RCC 7860 (cell line): ENCODE measurements around the gene KRTAP12-1.

Experiments
- DNase-seq: peaks from one replicate; pipeline ENCODE4 v3.0.0-alpha.2; 2015; ENCODE audit warnings: low spot score
- FAIRE-seq: peaks from 2 replicates; lab custom pipeline; 2012; peaks lifted over from hg19 to GRCh38; lab: Jason Lieb, UNC

KRTAP12-1 gene

DNA sequence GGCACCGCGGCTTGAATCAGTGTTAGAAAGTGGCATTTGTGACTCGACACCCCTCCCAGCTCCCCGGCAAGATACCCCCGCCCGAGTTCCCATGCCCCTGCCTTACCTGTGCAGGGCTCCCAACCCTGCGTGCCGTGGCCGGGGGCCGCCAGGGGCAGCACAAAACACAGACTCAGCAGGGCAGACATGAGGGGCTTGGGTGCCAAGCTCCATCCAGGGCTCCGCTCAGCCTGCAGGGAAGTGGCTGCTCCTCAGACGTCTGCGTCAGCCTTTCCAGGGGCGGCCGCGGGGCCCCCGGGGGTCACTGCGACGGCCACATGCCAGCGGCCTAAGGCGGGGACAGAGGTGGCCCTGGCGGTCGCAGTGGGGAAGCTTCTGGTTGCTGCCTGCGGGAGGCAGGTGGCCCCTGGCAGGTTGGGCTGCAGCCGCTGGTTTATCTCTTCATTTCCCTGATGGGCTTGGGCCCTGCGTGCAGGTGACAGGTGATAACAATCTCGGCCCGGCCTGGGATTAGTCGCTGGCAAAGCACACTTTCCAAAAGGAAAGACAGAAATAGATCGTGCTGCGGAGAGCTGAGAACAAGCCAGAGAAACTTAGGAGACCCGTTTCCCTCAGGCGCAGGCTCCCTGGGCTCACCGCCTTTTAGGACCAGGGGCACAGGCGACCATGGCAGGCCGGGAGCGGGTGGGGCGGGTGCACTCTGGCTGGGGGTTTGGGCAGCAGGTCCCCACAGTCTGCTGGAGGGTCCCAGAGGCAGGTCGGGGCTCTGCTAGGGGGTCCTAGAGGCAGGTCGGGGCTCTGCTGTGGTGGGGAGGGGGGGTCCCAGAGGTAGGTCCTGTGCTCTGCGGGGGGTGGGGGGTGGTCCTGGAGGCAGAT lies 29.6 kb upstream of the KRTAP12-1 start, which contains the start of gene TSPEAR:
Gene TSPEAR (minus strand): TSS at position 246 of the 876 bp plus-strand sequence. CDS start 58 bp downstream, at position 188.
- DNase-seq = no peak

DNA sequence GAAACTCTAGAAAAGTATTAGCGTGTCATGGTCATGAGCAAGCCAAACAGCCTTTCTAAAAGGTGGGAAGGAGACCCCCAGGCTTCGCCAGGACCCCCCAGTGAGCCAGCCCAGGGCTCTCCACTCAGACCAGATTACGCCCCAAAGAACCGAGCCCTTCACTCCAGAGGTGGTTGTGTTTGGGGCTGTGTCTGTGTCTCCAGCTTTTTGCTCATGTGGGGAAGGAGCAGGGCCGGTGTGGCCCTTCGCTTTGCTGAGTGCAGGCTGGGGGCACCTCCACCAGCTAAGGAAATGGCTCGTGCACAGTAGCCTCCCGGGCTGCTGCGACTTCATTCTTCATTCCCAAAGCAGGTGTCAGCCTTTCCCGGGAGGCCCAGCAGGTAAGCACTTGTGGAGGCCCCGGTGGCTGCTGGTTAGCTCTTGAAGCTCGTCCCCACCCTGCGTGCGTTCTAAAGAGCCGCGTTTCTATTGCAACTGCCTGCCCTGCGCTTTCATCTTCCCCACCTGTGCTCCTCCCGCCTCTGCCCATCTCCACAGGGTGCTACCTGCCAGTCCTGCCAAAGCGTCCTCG lies 28.9 kb upstream of the KRTAP12-1 start:
- DNase-seq = no peak
- FAIRE-seq = no peak

More for the DNA sequence above, 29.6 kb upstream of the KRTAP12-1 start, which contains the start of gene TSPEAR:
- no peak for FAIRE-seq

DNA sequence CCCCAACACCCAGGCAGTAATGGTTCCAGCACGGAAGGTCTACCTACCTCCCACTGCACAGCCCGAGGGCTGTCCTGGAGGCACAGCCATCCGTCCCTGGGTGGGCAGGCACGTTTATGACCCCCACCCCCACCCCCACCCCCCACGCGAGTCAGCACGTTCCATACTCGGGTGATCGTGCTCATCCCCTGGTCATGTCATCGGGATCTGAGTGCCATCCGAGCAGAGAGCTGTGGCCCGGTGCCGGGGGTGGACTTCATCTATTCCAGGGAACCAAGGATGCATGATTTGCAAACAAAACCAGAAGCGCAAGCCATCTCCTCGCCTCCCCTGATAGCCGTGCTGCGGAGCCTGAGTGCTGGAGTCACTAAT lies 28.3 kb upstream of the KRTAP12-1 start:
- no peak for FAIRE-seq
- no peak for DNase-seq

DNA sequence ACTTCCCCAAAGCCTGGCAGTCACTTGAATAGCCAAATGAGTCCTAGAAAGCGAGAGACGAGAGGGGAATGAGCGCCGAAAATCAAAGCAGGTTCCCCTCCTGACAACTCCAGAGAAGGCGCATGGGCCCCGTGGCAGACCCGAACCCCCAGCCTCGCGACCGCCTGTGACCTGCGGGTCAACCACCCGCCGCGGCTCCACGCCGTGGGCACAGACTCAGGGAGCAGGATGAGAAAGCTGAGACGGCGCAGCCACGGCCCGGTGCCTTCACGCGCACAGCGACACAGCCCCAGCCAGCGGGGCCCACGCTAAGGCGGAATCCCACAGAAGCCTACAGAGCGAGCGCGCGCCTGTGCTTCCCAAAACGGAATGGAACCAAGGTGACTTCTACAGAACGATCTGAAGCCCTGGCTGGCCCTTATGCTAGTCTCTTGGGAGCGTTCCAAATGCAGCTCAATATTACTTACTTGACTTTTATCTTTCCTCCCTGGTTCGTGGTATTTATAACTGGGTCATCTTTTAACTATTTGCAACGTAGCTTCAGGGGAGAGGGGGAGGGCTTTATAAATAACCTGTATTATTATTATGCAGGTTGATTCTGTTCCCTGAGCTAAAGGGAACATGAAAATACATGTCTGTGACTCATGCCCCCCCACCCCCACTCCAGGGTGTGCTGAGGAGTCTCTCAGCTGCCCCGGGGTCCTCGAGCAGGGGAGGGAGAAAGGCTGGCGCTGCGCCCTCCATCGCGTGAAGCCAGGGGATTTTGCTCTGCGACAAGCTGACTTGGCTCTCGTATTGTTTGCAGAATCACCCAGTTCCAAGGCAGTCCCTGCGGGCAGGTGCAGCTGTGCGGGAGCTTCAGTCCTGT lies 27.7 kb upstream of the KRTAP12-1 start:
- no peak for DNase-seq

DNA sequence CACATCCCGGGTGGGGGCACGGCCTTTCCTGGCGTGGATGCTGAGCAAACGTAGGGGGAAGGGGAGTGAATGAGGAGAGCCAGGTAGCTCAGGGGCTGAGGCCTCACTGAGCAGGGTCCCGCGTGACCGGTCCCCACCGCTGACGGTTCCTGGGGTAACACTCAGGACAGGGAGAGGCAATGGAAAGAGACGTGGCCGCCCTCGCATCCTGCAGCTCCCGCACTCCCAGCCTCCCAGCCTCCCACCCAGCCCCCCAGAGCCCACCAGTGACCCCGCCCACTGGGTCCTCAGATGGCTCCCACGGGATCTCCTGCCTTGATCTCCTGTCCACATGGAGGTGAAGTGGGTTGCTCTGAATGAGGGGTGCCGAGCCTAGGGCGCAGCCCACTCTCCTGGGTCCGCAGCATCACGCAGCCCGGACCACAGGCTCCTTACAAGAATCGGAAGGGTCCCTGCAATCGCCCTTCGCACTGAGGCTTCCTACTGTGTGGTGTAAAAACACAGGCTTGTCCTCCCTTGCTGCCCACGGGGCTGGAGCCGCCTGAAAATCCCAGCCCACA lies 27.0 kb upstream of the KRTAP12-1 start:
- DNase-seq = no peak
- FAIRE-seq = no peak

More for the DNA sequence above, 27.7 kb upstream of the KRTAP12-1 start:
- no peak for FAIRE-seq

DNA sequence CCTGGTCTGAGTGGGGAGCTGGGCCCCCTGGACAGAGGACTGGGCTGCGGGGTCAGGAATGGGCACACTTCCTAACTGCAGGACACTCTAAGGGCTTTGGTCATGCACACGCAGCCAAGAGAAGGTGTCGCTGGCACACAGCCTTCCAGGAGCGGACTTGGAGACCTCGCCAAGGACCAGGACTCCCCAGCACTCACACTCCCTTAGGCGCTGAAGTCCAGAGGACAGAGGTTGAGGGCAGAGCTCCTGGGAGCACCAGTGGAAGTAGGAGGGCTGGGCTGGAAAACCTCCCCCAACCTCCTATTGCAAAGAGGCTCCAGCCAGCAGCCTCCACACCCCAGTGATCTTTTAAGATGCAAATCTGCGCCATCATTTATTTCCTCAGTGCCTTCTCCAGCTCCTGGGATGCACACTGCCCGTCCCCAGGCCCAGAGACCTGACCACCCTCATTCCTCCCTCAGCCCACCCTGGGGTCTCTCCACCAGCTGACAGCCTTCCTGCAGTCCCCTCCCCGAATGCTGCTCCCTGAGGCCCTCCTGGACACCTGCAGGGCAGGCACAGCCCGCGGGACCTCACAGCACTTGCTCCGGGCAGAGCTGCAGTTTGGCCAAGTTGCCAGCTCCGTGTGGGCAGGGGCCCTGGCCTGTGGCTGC lies 26.4 kb upstream of the KRTAP12-1 start:
- DNase-seq (no peak), FAIRE-seq (no peak)

DNA sequence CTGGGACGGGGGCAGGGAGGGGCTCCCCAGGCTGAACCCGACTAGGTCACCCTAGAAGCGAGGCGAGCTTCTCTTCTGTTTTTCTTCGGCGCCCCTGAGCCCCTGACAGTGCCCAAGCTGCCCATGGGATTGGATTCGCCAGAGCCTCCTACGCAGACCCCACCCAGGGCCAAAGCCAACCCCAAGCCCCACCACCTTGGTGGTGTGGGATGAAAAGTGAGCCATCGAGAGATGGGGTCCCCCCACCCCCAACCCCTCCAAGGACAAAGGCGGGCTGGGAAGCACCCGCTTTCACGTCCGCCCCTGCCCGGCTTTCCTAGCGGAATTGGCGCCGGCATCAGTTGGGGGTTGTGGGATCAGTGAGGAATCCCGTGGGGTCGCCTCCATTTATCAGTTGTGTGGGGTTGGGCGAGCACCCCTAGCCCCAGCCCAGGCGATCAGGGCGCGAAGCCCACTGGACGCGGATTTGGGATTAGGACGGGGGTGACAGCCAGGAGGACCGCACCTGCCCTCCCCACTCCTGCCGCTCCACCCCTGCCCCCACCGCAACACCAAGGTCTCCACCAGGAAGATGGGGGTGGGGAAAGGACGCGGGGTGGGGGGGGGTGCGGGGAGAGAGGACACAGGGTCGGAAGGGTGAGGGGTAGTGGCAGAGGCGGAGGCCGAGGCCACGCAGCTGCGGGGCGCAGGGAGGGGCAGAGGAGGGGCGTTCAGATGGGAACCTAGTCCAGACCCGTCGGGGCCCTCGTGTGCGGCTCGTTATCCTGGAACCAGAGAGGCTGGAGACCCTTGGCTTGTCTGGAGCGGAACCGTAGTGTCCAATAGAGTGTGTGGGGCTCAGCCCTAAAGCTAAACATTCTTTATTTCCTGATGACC lies 25.0 kb upstream of the KRTAP12-1 start:
- FAIRE-seq = no peak
- DNase-seq = no peak

DNA sequence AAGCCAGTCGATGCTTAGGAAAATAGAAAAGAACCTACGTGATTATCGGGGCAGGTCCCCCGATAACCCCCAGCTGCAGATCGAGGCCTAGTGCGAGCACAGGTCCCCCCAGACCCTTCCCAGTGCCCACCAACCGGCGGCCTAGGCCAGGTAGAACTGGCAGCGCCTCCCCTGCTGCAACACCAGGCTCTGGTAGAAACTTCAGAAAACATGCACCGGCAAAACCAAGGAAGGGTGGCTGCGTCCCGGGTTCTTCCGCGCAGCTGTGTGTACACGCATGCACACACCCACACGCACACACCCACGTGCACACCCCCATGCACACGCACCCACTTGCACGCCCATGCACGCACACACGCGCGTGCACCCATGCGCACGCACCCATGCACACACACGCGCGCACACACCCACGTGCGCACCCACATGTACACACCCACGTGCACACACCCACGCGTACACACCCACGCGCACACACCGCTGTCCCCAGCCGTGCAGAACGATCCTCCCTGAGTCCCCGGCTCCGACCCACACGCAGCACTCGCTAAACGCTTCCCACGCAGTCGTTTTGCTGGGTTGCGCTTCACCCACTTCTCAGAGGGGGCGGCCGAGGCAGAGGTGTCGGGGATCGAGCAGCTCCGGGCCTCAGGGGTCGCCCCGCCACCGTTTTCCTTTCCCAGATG lies 24.2 kb upstream of the KRTAP12-1 start:
- DNase-seq (no peak), FAIRE-seq (no peak)

DNA sequence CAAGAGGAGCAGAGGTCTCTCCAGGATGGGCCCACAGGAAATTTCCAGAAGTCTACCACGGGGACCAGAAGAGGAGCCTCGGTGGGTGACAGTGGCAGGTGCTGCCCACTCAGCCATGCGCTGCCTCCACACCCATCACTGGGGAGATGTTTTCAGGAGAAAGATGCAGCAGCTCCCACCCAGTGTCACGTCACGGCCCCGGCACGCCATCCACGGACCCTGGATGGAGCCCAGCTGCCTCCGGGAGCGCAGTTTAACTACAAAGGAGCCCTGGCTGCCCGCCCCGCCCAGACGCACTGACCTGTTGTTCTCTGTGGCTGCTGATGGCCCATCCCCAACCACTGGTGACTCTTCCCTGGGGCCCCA lies 22.7 kb upstream of the KRTAP12-1 start:
- DNase-seq (no peak), FAIRE-seq (no peak)

DNA sequence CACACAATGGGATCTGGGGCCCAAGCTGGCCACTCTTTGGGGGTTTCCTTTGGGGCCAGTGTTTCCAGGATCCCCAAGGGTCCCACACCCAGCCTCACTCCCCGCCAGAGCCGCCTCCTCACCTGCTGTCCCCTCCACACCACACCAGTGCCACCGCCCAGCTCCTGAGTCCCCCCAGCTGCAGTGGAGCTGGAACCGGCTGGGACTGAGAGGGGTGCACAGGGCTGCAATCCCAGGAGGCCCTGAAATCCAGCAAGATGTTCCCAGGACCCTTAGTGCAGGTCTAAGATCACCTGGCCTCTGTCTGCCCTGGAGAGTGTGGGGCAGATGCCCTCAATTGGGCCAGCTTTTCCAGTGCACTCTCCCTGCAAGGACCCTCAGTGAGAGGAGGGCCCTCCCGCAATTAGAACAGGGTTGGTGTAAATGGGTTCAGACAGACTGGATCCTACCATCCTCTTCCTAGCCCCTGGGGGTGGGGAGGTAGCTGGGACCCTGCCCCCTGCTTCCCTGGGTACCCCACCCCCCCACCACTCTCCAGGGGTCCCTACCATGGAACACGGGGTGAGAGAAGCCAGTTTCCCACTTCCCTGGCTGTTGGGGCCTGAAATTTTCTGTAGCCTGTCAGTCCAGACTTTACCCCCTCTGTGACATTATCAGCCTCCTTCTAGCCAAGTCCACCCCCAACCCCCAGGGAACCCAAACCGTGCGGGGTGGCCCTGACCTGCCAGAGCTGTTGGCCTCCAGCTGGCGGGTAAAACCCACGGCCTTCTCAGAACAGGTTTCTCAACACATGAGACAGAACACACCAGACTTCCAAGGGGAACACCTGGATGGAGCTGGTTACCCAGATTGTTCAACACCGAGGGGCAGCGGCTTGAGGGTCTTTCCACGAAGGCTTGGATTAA lies 22.0 kb upstream of the KRTAP12-1 start:
- DNase-seq = no peak
- no peak for FAIRE-seq

DNA sequence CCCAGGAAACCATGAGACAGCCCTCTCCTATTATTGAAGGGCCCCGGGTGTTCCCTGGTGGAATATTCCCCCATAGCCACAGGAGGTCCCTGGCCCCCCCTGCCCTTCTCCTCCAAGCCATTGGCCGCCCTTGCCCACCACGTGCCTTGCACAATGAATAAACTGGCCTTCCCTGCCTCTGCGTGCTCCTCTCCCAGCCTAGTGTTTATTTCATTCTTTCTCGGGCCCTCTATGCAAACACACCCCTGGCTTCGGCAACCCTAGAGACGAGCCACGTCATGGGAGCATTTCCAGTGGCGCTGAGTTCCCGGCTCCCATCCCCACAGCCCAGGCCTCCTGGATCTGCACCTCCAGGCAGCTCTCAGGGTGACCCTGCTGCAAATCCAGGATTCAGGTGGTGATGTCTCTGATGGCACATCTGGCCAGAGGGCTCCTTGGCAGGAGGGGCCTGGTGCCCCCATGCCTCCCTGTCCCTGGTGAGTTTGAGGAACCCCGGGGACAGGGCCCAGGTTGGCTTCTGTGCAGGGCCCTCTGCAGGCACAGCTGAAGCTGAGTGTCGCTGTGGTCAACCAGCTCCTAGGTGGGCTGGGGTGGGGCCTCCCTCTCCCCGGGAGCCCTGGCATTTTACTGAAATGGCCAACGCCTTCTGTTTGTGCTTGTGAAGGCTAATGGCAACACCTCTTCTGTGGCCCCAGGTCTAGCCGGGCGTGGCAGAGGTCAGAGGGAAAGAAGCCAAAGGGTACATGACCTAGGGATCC lies 21.2 kb upstream of the KRTAP12-1 start:
- FAIRE-seq = no peak

DNA sequence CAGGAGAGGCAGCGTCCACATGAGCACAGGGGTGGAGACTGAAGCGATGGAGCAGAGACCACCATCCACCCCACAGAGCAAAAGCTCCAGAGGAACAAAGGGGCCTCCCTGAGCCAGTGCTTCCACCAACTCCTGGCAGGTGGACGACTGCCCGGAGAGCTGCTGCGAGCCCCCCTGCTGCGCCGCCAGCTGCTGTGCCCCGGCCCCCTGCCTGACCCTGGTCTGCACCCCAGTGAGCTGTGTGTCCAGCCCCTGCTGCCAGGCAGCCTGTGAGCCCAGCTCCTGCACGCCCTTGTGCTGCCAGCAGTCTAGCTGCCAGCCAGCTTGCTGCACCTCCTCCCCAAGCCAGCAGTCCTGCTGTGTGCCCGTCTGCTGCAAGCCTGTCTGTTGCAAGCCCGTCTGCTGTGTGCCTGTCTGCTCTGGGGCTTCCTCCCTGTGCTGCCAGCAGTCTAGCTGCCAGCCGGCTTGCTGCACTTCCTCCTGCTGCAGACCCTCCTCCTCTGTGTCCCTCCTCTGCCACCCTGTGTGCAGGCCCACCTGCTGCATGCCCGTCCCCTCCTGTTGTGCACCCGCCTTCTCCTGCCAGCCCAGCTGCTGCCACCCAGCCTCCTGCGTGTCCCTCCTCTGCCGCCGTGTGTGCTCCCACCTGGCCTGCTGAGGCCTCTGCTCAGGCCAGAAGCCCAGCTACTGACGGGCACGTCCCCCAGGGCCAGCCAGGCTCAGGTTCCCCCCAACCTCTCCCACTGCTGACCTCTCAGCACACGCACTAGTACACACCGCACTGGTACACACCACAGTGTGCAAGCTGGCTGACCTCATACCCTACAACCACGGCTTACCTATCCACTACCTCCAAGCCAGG lies 20.4 kb upstream of the KRTAP12-1 start:
- no peak for DNase-seq
- no peak for FAIRE-seq

More for the DNA sequence above, 21.2 kb upstream of the KRTAP12-1 start:
- DNase-seq = no peak

DNA sequence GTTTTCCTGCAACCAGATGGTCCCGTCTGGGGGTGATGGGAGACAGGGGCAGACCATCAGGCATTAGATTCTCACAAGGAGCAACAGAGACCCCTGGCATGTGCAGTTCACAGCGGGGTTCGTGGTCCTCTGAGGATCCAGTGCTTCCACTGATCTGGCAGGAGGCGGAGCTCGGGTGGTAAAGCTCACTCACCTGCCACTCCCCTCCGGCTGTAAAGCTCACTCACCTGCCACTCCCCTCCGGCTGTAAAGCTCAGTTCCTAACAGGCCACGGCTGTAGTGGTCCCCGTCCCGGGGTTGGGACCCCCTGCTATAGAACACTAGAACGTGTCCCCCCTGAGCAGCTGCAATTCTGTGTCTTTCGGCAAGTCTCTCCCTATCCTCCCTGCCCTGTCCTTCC lies 19.6 kb upstream of the KRTAP12-1 start:
- DNase-seq (no peak), FAIRE-seq (no peak)

DNA sequence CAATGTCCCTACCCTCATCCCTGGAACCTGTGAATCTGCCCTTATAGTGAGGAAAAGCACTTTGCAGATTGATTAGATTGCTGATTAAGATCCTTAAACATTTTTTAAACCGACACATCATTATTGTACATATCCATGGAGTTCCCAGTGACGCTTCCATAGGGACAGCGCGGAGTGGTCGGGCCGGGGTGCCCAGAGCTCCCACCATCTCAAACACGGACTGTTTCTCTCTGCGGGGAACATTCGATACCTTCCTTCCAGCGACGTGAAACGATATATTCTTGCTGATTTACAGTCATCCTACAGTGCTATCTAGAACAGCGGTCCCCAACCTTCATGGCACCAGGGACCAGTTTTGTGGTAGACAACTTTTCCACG lies 19.0 kb upstream of the KRTAP12-1 start:
- FAIRE-seq (no peak), DNase-seq (no peak)

DNA sequence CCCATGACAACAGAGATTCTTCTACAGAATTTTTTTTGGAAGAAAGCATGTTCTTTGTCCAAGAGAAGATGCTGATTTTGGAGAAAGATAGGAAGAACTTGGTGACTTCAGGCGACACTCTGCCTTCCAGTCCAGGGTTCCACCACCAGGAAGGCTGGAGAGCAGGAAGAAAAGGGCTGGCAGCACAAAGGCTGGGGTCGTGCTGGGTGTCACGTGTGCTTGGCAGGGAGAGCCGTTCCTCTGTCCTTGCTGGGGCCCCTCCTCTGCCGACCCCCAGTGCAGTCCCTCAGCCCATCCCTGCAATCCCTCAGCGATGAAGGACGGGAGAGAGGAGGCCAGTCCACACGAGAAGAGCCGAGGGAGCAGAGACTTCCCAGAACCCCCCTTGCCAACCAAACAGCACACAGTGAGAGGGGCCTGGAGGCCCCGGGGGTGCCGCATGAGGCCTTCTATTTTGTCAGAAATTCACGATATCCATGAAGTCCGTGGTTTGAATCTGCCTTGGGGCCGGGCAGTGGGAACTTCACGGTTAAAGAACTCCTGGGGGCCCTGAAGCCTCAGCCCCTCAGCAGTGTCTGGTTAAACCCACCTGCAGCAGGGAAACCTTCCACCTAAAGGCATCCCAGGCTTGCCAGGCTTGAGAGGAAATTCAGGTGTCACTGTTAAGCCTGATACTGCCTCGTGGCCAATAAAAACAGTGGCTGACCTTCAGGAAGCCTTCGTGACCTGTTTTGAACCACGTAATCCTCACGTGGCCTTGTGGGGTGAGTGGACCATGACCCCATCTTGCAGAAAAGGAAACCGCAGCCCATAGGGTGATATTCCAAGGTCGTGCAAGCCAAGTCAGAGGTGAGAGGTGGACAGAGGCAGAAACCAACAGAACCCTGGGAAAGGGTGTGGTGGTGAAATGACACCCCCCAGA lies 18.4 kb upstream of the KRTAP12-1 start:
- FAIRE-seq (no peak), DNase-seq (no peak)
